IPS-NIHi7 (cell line): ENCODE measurements around the gene ATP6V0C.
"Not testable (repeated sequence)": the region's sequence is repeated elsewhere in the genome, so short reads cannot be mapped to it uniquely, and the experiment has no call there.

Source experiments
- DNase-seq: peaks from one replicate; pipeline ENCODE4 v3.0.0; 2012; ENCODE audit warnings: mixed read lengths; ENCODE audit errors: extremely low spot score

Gene ATP6V0C

GRCh38 chr16:2543771-2544170 lies 30.0 kb downstream of the ATP6V0C start:
- DNase-seq: not testable (repeated sequence)

GRCh38 chr16:2550283-2550878 lies 36.6 kb downstream of the ATP6V0C start:
- DNase-seq: not testable (repeated sequence)

DNA sequence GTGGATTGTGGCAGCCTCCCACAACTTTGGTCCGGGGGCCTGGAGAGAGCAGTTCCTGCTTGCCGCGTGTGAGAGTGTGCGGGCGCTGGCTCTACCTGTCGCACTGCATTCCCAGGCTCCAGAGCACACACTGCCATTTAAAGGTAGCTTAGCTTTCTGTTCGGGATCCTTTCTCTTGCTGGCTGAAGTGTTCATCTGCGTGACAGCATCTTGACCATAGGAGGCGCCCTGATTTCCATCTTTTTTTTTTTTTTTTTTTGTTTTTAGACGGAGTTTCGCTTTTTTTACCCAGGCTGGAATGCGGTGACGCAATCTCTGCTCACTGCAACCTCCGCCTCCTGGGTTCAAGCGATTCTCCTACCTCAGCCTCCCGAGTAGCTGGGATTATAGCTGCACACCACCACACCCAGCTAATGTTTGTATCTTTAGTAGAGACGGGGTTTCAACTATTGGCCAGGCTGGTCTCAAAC lies 37.7 kb downstream of the ATP6V0C start:
- not testable (repeated sequence) for DNase-seq

GRCh38 chr16:2554709-2555425 lies 41.1 kb downstream of the ATP6V0C start:
- DNase-seq: not testable (repeated sequence)

GRCh38 chr16:2557150-2557549 lies 43.4 kb downstream of the ATP6V0C start:
- DNase-seq: not testable (repeated sequence)

DNA sequence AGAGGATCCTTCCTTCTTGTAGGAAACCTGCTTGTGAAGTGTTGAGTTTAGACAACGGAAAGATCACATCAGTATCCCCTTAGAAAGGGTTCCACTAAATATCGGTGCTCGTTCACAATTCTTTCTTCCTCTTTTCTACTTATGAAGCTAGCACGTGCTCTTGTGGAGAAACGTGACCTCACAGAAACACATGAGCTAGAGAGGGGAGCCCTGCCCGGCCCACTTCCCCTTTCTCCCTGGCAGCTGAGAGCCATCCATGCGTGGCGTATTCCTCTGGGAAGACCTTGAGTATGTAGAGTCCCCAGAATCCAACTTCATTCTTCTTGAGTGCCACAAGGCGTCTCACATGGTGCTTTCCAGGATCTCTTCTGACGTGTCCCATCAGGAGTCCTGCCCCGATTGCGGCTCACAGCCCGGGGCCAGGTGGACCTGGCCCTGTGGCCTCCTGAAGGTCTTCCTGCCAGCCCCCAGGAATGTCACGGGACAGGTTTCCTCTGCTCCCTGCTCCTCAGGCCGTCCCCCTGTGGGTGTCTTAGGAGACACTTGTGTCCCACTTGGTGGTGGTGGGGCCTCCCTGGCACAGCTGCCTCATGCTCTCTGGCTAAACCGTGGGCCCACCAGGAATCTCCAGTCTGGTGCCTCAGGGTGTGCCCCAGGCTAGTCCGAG lies 46.5 kb downstream of the ATP6V0C start:
- DNase-seq: not testable (repeated sequence)

DNA sequence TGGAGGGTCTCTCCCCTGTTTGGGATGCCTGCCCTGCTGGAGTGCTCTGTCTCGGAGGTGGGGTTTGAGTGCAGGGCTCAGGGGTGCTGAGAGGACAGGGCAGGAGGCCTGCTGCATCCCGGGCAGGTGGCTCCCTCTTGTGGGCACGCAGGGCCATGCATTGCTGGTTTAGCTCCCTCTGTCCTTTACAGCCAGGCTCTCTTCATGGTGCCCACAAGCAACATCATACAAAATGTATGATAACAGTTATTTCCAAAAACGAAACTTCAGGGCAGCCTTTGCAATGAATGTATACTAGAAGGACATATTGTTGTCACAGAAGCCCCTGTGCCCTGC lies 47.0 kb downstream of the ATP6V0C start:
- DNase-seq: not testable (repeated sequence)

GRCh38 chr16:2567506-2567905 lies 53.8 kb downstream of the ATP6V0C start:
- DNase-seq: not testable (repeated sequence)

GRCh38 chr16:2568573-2568972 lies 54.8 kb downstream of the ATP6V0C start:
- not testable (repeated sequence) for DNase-seq
